Measurements from ENCODE around the gene HECTD1. TPM values are rescaled to one million over a fixed set of nuclear protein-coding genes. Genes with fewer than 3 reads are reported as not detected.

HECTD1 gene
- total RNA-seq, 1 donor from 2014 or later = 163 TPM

DNA sequence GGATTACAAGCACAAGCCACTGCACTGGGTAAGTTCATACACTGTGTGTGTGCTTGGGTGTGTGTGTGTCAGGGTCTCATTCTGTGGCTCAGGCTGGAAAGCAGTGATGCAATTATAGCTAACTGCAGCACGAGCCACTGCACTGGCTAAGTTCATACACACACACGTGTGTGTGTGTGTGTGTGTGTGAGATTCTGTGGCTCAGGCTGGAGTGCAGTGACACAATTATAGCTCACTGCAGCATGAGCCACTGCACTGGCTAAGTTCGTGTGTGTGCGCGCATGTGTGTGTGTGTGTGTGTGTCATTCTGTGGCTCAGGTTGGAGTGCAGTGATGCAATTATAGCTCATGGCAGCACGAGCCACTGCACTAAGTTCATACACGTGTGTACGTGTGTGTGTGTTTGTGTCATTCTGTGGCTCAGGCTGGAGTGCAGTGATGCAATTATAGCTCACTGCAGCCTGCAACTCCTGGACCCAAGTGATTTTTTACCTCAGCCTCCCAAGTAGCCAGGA is 85.4 kb downstream of the HECTD1 start:
- no peak for DNase-seq (ENCODE audit: low spot score, unreplicated experiment)
- TF ChIP-seq, protein P1, sequence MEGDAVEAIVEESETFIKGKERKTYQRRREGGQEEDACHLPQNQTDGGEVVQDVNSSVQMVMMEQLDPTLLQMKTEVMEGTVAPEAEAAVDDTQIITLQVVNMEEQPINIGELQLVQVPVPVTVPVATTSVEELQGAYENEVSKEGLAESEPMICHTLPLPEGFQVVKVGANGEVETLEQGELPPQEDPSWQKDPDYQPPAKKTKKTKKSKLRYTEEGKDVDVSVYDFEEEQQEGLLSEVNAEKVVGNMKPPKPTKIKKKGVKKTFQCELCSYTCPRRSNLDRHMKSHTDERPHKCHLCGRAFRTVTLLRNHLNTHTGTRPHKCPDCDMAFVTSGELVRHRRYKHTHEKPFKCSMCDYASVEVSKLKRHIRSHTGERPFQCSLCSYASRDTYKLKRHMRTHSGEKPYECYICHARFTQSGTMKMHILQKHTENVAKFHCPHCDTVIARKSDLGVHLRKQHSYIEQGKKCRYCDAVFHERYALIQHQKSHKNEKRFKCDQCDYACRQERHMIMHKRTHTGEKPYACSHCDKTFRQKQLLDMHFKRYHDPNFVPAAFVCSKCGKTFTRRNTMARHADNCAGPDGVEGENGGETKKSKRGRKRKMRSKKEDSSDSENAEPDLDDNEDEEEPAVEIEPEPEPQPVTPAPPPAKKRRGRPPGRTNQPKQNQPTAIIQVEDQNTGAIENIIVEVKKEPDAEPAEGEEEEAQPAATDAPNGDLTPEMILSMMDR (IDR thresholded peaks at IDR 0.05; ENCODE audit: unreplicated experiment) = no peak
- Mint-ChIP-seq H3K36me3 (ENCODE audit: insufficient read depth) (peaks cover 16% of the 10 kb centered on the region), H3K27ac (no peak overlapping the region), H3K9me3 (ENCODE audit: low read depth) (no peaks in the 10 kb centered on the region), H3K27me3 (no peaks in the 10 kb centered on the region), H3K4me3 (ENCODE audit: low read depth) (no peak overlapping the region), H3K4me1 (ENCODE audit: low read depth) (no peaks in the 10 kb centered on the region)

DNA sequence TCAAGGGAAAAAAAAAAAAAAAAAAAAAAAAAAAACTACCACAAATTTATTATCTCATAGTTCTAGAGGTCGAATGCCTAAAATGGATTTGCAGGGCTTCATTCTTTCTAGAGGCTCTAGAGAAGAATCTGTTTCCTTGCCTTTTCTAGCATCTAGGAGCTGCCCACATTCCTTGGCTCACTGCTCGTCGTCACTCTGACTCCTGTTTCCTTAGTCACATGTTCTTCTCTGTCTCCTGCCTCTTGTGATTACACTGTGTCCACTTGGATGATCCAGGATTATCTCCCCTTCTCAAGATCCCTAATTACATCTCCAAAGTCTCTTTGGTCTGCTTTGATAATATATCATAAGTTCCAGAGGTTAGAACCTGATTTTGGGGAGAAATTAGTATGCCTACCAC is 88.7 kb downstream of the HECTD1 start:
- Mint-ChIP-seq H3K4me3 (ENCODE audit: low read depth) (no peak overlapping the region), H3K4me1 (ENCODE audit: low read depth) (no peaks in the 10 kb centered on the region), H3K9me3 (ENCODE audit: low read depth) (no peaks in the 10 kb centered on the region), H3K27me3 (no peaks in the 10 kb centered on the region), H3K27ac (peak overlapping the region; percentile 33), H3K36me3 (ENCODE audit: insufficient read depth) (peaks cover 23% of the 10 kb centered on the region)
- TF ChIP-seq, protein P1 (IDR thresholded peaks at IDR 0.05; ENCODE audit: unreplicated experiment) = no peak
- DNase-seq (ENCODE audit: low spot score, unreplicated experiment) = no peak

DNA sequence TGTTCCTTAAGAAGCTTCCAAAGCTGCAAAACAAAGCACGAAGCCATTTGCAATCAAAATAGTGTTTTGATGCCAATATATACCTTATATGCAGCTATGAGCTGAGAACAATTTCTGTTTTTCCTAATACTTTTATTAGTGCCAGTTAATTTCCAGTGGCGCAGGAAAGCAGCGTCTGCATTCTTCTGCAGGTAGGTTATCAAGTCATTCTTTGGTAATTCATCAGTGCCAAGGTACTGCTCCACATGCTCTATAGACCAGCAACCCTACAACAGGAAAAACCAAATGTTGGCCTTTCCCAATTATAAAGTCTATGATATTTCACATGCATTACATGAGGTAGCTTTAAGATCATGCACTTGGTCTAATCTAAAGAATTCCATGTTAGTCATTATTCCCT is 93.8 kb downstream of the HECTD1 start:
- Mint-ChIP-seq H3K27me3 (no peaks in the 10 kb centered on the region), H3K4me3 (ENCODE audit: low read depth) (no peak overlapping the region), H3K4me1 (ENCODE audit: low read depth) (no peaks in the 10 kb centered on the region), H3K9me3 (ENCODE audit: low read depth) (no peaks in the 10 kb centered on the region), H3K36me3 (ENCODE audit: insufficient read depth) (peaks cover 27% of the 10 kb centered on the region), H3K27ac (no peak overlapping the region)
- TF ChIP-seq, protein P1 (IDR thresholded peaks at IDR 0.05; ENCODE audit: unreplicated experiment) = no peak
- no peak for DNase-seq (ENCODE audit: low spot score, unreplicated experiment)

DNA sequence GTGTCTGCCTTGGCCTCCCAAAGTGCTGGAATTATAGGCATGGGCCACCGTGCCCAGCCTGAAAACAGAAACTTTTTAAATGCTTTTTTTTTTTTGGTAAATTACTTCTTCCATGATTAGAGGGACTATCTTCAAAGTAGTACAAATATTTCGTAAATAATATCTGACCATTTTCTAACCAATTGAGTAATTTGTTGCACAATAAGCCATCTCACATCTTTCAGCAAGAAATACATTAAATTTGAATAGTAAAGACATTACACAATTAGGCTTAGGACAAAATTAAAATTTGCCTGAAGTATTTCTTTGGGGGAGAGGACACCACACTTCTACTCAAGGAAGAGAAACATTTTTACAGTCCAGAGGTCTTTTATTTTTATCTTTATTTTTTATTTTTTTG is 96.7 kb downstream of the HECTD1 start:
- no peak for DNase-seq (ENCODE audit: low spot score, unreplicated experiment)
- H3K27ac Mint-ChIP-seq = no peak overlapping the region
- no peaks in the 10 kb centered on the region for H3K4me1 Mint-ChIP-seq (ENCODE audit: low read depth)
- TF ChIP-seq, protein P1 (IDR thresholded peaks at IDR 0.05; ENCODE audit: unreplicated experiment) = no peak
- no peak overlapping the region for H3K4me3 Mint-ChIP-seq (ENCODE audit: low read depth)
- H3K36me3 Mint-ChIP-seq (ENCODE audit: insufficient read depth) = peaks cover 28% of the 10 kb centered on the region
- no peaks in the 10 kb centered on the region for H3K27me3 Mint-ChIP-seq
- H3K9me3 Mint-ChIP-seq (ENCODE audit: low read depth) = no peaks in the 10 kb centered on the region

DNA sequence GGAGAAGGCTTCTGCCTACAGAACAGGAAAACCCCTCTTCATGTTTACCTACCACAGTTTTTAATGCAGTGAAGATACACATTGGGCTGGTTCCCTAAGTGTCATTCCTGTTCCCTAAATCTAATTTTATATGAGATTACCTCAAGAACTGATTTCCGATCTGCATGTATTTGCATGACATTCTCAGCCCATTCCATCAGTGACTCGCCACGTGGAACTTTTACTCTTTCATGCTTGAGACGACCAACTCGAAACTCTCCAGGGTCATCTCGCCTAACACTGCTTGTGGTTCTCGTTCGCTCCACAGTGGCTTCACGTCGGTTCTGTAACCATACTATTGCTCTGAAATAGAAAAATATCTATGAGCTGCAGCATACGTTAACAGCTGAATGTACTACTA is 98.3 kb downstream of the HECTD1 start:
- Mint-ChIP-seq H3K36me3 (ENCODE audit: insufficient read depth) (peaks cover 33% of the 10 kb centered on the region), H3K27me3 (no peaks in the 10 kb centered on the region), H3K4me3 (ENCODE audit: low read depth) (no peak overlapping the region), H3K9me3 (ENCODE audit: low read depth) (no peaks in the 10 kb centered on the region), H3K27ac (no peak overlapping the region), H3K4me1 (ENCODE audit: low read depth) (no peaks in the 10 kb centered on the region)
- TF ChIP-seq, protein P1 (IDR thresholded peaks at IDR 0.05; ENCODE audit: unreplicated experiment) = no peak
- DNase-seq (ENCODE audit: low spot score, unreplicated experiment) = no peak
